GM12878 (cell line): ENCODE data around the gene AFF1. TPM values are rescaled to one million over a fixed set of nuclear protein-coding genes. Genes with fewer than 3 reads are reported as not detected.

Experiments used
- HDAC2 ChIP-seq: fragments of 200-600 bp; sonication (generic); IDR thresholded peaks from 2 replicates; pipeline ENCODE4 v1.6.1; 2017
- IKZF1 ChIP-seq: fragments of 450-650 bp; conservative IDR thresholded peaks from 2 replicates; pipeline ENCODE4 v1.6.1; 2017; ENCODE audit warnings: antibody characterized with exemption, mild to moderate bottlenecking
- MYB ChIP-seq: fragments of 150-350 bp; IDR thresholded peaks from 2 replicates; pipeline ENCODE4 v1.6.1; 2014; ENCODE audit warnings: mild to moderate bottlenecking, low read depth, low read length, borderline replicate concordance
- RFX5 ChIP-seq: IDR thresholded peaks from 2 replicates; pipeline ENCODE4 v1.6.1; 2011; ENCODE audit warnings: low read depth, low read length, improper control_type of control experiment
- ZNF217 ChIP-seq: fragments of 450-650 bp; IDR thresholded peaks from 2 replicates; pipeline ENCODE4 v1.6.1; 2017; ENCODE audit warnings: antibody characterized with exemption, mild to moderate bottlenecking
- ZNF274 ChIP-seq: IDR thresholded peaks from one replicate; pipeline ENCODE4 v1.8.0; 2011; ENCODE audit not compliant: insufficient read length, insufficient read depth
- polyA plus RNA-seq, 11 experiments: library from polyadenylated mRNA; depleted of rRNA in 4 of 11; unstranded in 6 of 11; stranded (reverse) in 5 of 11; fragments of >200 nt; fragmentation: Nextera tagmentation in 4 of 11; fragmentation: Illumina TruSeq in 1 of 11; extraction: Ambion mirVana in 4 of 11; extraction: Trizol in 1 of 11; gene quantifications; 1 replicate in 1 of 11; 2 replicates in 10 of 11; pipeline versions ENCODE4 v1.2.1 to v1.2.3, GENCODE V29; 2011 to 2016; ENCODE audit warnings: inconsistent platforms in 2 of 11, missing spikeins in 2 of 11, low read depth in 1 of 11
- total RNA-seq, 4 experiments: library from RNA; depleted of rRNA in 3 of 4; stranded (reverse); fragments of >200 nt in 3 of 4; fragmentation: Illumina TruSeq in 1 of 4; extraction: Trizol in 1 of 4; gene quantifications; 2 replicates each; pipeline versions ENCODE4 v1.2.1 to v1.2.3, GENCODE V29; 2013 to 2021
- TF ChIP-seq, protein P1 (sequence below): fragments of 150-350 bp; IDR thresholded peaks from 2 replicates; pipeline ENCODE4 v1.6.1; 2016; ENCODE audit warnings: low read depth, low read length
- TF ChIP-seq, protein P2 (sequence below): IDR thresholded peaks from 2 replicates; pipeline ENCODE4 v1.6.1; 2012; ENCODE audit warnings: low read depth, low read length, improper control_type of control experiment
- TF ChIP-seq, protein P3 (sequence below): fragments of 450-650 bp; IDR thresholded peaks from 2 replicates; pipeline ENCODE4 v1.6.1; 2017; ENCODE audit warnings: low read depth, mild to moderate bottlenecking, moderate library complexity

The AFF1 gene
- total and polyA plus RNA-seq, 10 of the 15 experiments (the other 5 are each of a cell fraction or from before 2014, with no cell fraction given), result 3.5 to 56.1 (median 21.5) TPM

DNA sequence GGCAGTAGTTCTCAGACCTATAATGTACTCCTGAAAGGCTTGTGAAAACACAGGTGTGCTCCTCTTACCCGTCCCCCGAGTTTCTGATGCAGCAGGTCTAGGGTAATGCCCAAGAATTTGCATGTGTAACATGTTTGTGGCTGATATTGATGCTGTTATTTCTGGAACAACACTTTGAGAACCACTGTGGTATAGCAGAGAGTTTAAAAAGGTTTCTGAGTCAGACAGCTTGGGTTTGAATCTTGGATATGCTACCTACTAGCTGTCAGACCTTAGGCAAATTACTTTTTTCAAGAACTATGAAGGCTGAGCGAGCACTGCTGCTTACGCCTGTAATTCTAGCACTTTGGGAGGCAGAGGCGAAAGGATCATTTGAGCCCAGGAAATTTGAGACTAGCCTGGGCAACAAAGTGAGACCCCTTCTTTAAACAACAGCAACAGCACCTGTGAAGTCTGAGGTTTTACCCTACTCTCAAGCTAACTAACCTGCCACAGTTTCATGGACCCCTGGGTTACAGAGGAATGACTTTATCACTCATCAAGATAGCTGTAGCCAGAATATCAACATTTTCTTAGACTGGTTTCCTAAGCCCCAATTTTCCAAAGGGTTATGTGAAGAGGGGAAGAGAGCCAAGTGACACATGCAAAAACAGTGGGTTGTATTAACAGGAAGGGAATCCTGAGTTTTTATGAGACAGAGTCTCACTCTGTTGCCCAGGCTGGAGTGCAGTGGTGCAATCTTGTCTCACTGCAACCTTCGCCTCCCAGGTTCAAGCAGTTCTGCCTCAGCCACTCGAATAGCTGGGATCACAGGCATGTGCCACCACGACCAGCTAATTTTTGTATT, 5.1 kb downstream of the AFF1 start (continued):
- no peak for TF ChIP-seq RFX5
- TF ChIP-seq, protein P1, sequence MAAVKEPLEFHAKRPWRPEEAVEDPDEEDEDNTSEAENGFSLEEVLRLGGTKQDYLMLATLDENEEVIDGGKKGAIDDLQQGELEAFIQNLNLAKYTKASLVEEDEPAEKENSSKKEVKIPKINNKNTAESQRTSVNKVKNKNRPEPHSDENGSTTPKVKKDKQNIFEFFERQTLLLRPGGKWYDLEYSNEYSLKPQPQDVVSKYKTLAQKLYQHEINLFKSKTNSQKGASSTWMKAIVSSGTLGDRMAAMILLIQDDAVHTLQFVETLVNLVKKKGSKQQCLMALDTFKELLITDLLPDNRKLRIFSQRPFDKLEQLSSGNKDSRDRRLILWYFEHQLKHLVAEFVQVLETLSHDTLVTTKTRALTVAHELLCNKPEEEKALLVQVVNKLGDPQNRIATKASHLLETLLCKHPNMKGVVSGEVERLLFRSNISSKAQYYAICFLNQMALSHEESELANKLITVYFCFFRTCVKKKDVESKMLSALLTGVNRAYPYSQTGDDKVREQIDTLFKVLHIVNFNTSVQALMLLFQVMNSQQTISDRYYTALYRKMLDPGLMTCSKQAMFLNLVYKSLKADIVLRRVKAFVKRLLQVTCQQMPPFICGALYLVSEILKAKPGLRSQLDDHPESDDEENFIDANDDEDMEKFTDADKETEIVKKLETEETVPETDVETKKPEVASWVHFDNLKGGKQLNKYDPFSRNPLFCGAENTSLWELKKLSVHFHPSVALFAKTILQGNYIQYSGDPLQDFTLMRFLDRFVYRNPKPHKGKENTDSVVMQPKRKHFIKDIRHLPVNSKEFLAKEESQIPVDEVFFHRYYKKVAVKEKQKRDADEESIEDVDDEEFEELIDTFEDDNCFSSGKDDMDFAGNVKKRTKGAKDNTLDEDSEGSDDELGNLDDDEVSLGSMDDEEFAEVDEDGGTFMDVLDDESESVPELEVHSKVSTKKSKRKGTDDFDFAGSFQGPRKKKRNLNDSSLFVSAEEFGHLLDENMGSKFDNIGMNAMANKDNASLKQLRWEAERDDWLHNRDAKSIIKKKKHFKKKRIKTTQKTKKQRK, result no peak
- TF ChIP-seq HDAC2, result no peak
- TF ChIP-seq ZNF217, result peak; percentile 65; the same call in 1 of the 2 replicates
- peak; percentile 71 for TF ChIP-seq IKZF1
- no peak for TF ChIP-seq MYB
- TF ChIP-seq, protein P2, sequence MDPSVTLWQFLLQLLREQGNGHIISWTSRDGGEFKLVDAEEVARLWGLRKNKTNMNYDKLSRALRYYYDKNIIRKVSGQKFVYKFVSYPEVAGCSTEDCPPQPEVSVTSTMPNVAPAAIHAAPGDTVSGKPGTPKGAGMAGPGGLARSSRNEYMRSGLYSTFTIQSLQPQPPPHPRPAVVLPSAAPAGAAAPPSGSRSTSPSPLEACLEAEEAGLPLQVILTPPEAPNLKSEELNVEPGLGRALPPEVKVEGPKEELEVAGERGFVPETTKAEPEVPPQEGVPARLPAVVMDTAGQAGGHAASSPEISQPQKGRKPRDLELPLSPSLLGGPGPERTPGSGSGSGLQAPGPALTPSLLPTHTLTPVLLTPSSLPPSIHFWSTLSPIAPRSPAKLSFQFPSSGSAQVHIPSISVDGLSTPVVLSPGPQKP, result no peak
- TF ChIP-seq, protein P3, sequence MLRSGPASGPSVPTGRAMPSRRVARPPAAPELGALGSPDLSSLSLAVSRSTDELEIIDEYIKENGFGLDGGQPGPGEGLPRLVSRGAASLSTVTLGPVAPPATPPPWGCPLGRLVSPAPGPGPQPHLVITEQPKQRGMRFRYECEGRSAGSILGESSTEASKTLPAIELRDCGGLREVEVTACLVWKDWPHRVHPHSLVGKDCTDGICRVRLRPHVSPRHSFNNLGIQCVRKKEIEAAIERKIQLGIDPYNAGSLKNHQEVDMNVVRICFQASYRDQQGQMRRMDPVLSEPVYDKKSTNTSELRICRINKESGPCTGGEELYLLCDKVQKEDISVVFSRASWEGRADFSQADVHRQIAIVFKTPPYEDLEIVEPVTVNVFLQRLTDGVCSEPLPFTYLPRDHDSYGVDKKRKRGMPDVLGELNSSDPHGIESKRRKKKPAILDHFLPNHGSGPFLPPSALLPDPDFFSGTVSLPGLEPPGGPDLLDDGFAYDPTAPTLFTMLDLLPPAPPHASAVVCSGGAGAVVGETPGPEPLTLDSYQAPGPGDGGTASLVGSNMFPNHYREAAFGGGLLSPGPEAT, result peak; percentile 80; the same call in 1 of the 2 replicates
- no peak for TF ChIP-seq ZNF274
